Measurements from ENCODE around the gene RAB30.
"Not testable (repeated sequence)": the region's sequence is repeated elsewhere in the genome, so short reads cannot be mapped to it uniquely, and the experiment has no call there.

Gene RAB30

GRCh38 chr11:82979824-82980223 is 91.9 kb downstream of the RAB30 start:
- Histone ChIP-seq H3K9me3 (ENCODE audit: control insufficient read depth in 5 of 5, low read length in 5 of 5) (no peaks in the 10 kb centered on the region), H3K4me1 (ENCODE audit: control insufficient read depth in 5 of 5, insufficient read depth in 5 of 5, low read length in 5 of 5) (peaks cover 0 to 5% (median 3%) of the 10 kb centered on the region in 5 donors), H3K27ac (ENCODE audit: low read depth, low read length) (no peak overlapping the region), H3K36me3 (ENCODE audit: control insufficient read depth in 5 of 5, insufficient read depth in 5 of 5, low read length in 5 of 5) (peaks cover 18 to 28% (median 21%) of the 10 kb centered on the region in 5 donors), H3K4me3 (ENCODE audit: low read depth in 1 of 5, low read length in 5 of 5) (no peak overlapping the region), H3K27me3 (ENCODE audit: control insufficient read depth in 5 of 5, insufficient read depth in 4 of 5, low read length in 5 of 5) (no peaks in the 10 kb centered on the region), H3K9ac (ENCODE audit: low read length in 5 of 5) (no peak overlapping the region)

GRCh38 chr11:82978422-82979099 is 93.1 kb downstream of the RAB30 start:
- Histone ChIP-seq H3K4me1 (ENCODE audit: control insufficient read depth in 5 of 5, insufficient read depth in 5 of 5, low read length in 5 of 5) (peaks cover 0 to 5% (median 3%) of the 10 kb centered on the region in 5 donors), H3K9me3 (ENCODE audit: control insufficient read depth in 5 of 5, low read length in 5 of 5) (no peaks in the 10 kb centered on the region), H3K27me3 (ENCODE audit: control insufficient read depth in 5 of 5, insufficient read depth in 4 of 5, low read length in 5 of 5) (no peaks in the 10 kb centered on the region), H3K4me3 (ENCODE audit: low read depth in 1 of 5, low read length in 5 of 5) (no peak overlapping the region), H3K9ac (ENCODE audit: low read length in 5 of 5) (no peak overlapping the region), H3K27ac (ENCODE audit: low read depth, low read length) (no peak overlapping the region), H3K36me3 (ENCODE audit: control insufficient read depth in 5 of 5, insufficient read depth in 5 of 5, low read length in 5 of 5) (peaks cover 10 to 17% (median 15%) of the 10 kb centered on the region in 5 donors)

GRCh38 chr11:82976786-82977185 is 94.9 kb downstream of the RAB30 start:
- no peaks in the 10 kb centered on the region for H3K27me3 ChIP-seq (ENCODE audit: control insufficient read depth in 5 of 5, insufficient read depth in 4 of 5, low read length in 5 of 5)
- no peak overlapping the region for H3K27ac ChIP-seq (ENCODE audit: low read depth, low read length)
- no peak overlapping the region for H3K9ac ChIP-seq (ENCODE audit: low read length in 5 of 5)
- H3K36me3 ChIP-seq (ENCODE audit: control insufficient read depth in 5 of 5, insufficient read depth in 5 of 5, low read length in 5 of 5) = peaks cover 5 to 13% (median 6%) of the 10 kb centered on the region in 5 donors
- no peak overlapping the region for H3K4me3 ChIP-seq (ENCODE audit: low read depth in 1 of 5, low read length in 5 of 5)
- peaks cover 0 to 5% (median 3%) of the 10 kb centered on the region in 5 donors for H3K4me1 ChIP-seq (ENCODE audit: control insufficient read depth in 5 of 5, insufficient read depth in 5 of 5, low read length in 5 of 5)
- no peaks in the 10 kb centered on the region for H3K9me3 ChIP-seq (ENCODE audit: control insufficient read depth in 5 of 5, low read length in 5 of 5)

GRCh38 chr11:82975882-82976281 is 95.8 kb downstream of the RAB30 start:
- Histone ChIP-seq H3K4me1 (ENCODE audit: control insufficient read depth in 5 of 5, insufficient read depth in 5 of 5, low read length in 5 of 5) (peaks cover 0 to 5% (median 3%) of the 10 kb centered on the region in 5 donors), H3K27ac (ENCODE audit: low read depth, low read length) (no peak overlapping the region), H3K36me3 (ENCODE audit: control insufficient read depth in 5 of 5, insufficient read depth in 5 of 5, low read length in 5 of 5) (peaks cover 0 to 8% (median 0%) of the 10 kb centered on the region in 5 donors), H3K27me3 (ENCODE audit: control insufficient read depth in 5 of 5, insufficient read depth in 4 of 5, low read length in 5 of 5) (no peaks in the 10 kb centered on the region), H3K4me3 (ENCODE audit: low read depth in 1 of 5, low read length in 5 of 5) (no peak overlapping the region), H3K9me3 (ENCODE audit: control insufficient read depth in 5 of 5, low read length in 5 of 5) (no peaks in the 10 kb centered on the region), H3K9ac (ENCODE audit: low read length in 5 of 5) (no peak overlapping the region)

GRCh38 chr11:82974851-82975250 is 96.8 kb downstream of the RAB30 start:
- Histone ChIP-seq H3K9me3 (ENCODE audit: control insufficient read depth in 5 of 5, low read length in 5 of 5) (no peaks in the 10 kb centered on the region), H3K36me3 (ENCODE audit: control insufficient read depth in 5 of 5, insufficient read depth in 5 of 5, low read length in 5 of 5) (peaks cover 0 to 3% (median 0%) of the 10 kb centered on the region in 5 donors), H3K9ac (ENCODE audit: low read length in 5 of 5) (no peak overlapping the region), H3K4me3 (ENCODE audit: low read depth in 1 of 5, low read length in 5 of 5) (no peak overlapping the region), H3K4me1 (ENCODE audit: control insufficient read depth in 5 of 5, insufficient read depth in 5 of 5, low read length in 5 of 5) (peaks cover 0 to 3% (median 0%) of the 10 kb centered on the region in 5 donors), H3K27ac (ENCODE audit: low read depth, low read length) (no peak overlapping the region), H3K27me3 (ENCODE audit: control insufficient read depth in 5 of 5, insufficient read depth in 4 of 5, low read length in 5 of 5) (no peaks in the 10 kb centered on the region)

- H3K4me1 ChIP-seq (ENCODE audit: control insufficient read depth in 5 of 5, insufficient read depth in 5 of 5, low read length in 5 of 5) = no peaks in the 10 kb centered on the region
- peaks cover 0 to 3% (median 0%) of the 10 kb centered on the region in 5 donors for H3K36me3 ChIP-seq (ENCODE audit: control insufficient read depth in 5 of 5, insufficient read depth in 5 of 5, low read length in 5 of 5)
- H3K4me3 ChIP-seq (ENCODE audit: low read depth in 1 of 5, low read length in 5 of 5) = no peak overlapping the region
- no peaks in the 10 kb centered on the region for H3K27me3 ChIP-seq (ENCODE audit: control insufficient read depth in 5 of 5, insufficient read depth in 4 of 5, low read length in 5 of 5)
- H3K9me3 ChIP-seq (ENCODE audit: control insufficient read depth in 5 of 5, low read length in 5 of 5) = no peaks in the 10 kb centered on the region
- no peak overlapping the region for H3K9ac ChIP-seq (ENCODE audit: low read length in 5 of 5)
- no peak overlapping the region for H3K27ac ChIP-seq (ENCODE audit: low read depth, low read length)
These were observed 97.6 kb downstream of the RAB30 start for GRCh38 chr11:82974135-82974534.

- Histone ChIP-seq H3K9me3 (ENCODE audit: control insufficient read depth in 5 of 5, low read length in 5 of 5) (no peaks in the 10 kb centered on the region), H3K36me3 (ENCODE audit: control insufficient read depth in 5 of 5, insufficient read depth in 5 of 5, low read length in 5 of 5) (no peaks in the 10 kb centered on the region)
These were observed 99.6 kb downstream of the RAB30 start for GRCh38 chr11:82972103-82972502.

GRCh38 chr11:82971519-82971946 is 100.2 kb downstream of the RAB30 start:
- H3K4me1 ChIP-seq (ENCODE audit: control insufficient read depth in 5 of 5, insufficient read depth in 5 of 5, low read length in 5 of 5); H3K27ac ChIP-seq (ENCODE audit: low read depth, low read length); H3K27me3 ChIP-seq (ENCODE audit: control insufficient read depth in 5 of 5, insufficient read depth in 4 of 5, low read length in 5 of 5); H3K36me3 ChIP-seq (ENCODE audit: control insufficient read depth in 5 of 5, insufficient read depth in 5 of 5, low read length in 5 of 5); H3K4me3 ChIP-seq (ENCODE audit: low read depth in 1 of 5, low read length in 5 of 5); H3K9me3 ChIP-seq (ENCODE audit: control insufficient read depth in 5 of 5, low read length in 5 of 5); H3K9ac ChIP-seq (ENCODE audit: low read length in 5 of 5): not testable (repeated sequence)

More at GRCh38 chr11:82972103-82972502, 99.6 kb downstream of the RAB30 start:
- Histone ChIP-seq H3K4me1 (ENCODE audit: control insufficient read depth in 5 of 5, insufficient read depth in 5 of 5, low read length in 5 of 5) (no peaks in the 10 kb centered on the region), H3K27me3 (ENCODE audit: control insufficient read depth in 5 of 5, insufficient read depth in 4 of 5, low read length in 5 of 5) (no peaks in the 10 kb centered on the region), H3K4me3 (ENCODE audit: low read depth in 1 of 5, low read length in 5 of 5) (no peak overlapping the region), H3K27ac (ENCODE audit: low read depth, low read length) (no peak overlapping the region), H3K9ac (ENCODE audit: low read length in 5 of 5) (no peak overlapping the region)

GRCh38 chr11:82970507-82971083 is 101.1 kb downstream of the RAB30 start:
- not testable (repeated sequence) for H3K9ac ChIP-seq (ENCODE audit: low read length in 5 of 5); H3K36me3 ChIP-seq (ENCODE audit: control insufficient read depth in 5 of 5, insufficient read depth in 5 of 5, low read length in 5 of 5); H3K4me3 ChIP-seq (ENCODE audit: low read depth in 1 of 5, low read length in 5 of 5); H3K4me1 ChIP-seq (ENCODE audit: control insufficient read depth in 5 of 5, insufficient read depth in 5 of 5, low read length in 5 of 5); H3K9me3 ChIP-seq (ENCODE audit: control insufficient read depth in 5 of 5, low read length in 5 of 5); H3K27me3 ChIP-seq (ENCODE audit: control insufficient read depth in 5 of 5, insufficient read depth in 4 of 5, low read length in 5 of 5); H3K27ac ChIP-seq (ENCODE audit: low read depth, low read length)

- Histone ChIP-seq H3K9ac (ENCODE audit: low read length in 5 of 5) (no peak overlapping the region), H3K27me3 (ENCODE audit: control insufficient read depth in 5 of 5, insufficient read depth in 4 of 5, low read length in 5 of 5) (no peaks in the 10 kb centered on the region), H3K27ac (ENCODE audit: low read depth, low read length) (no peak overlapping the region), H3K4me3 (ENCODE audit: low read depth in 1 of 5, low read length in 5 of 5) (no peak overlapping the region), H3K9me3 (ENCODE audit: control insufficient read depth in 5 of 5, low read length in 5 of 5) (no peaks in the 10 kb centered on the region), H3K36me3 (ENCODE audit: control insufficient read depth in 5 of 5, insufficient read depth in 5 of 5, low read length in 5 of 5) (no peaks in the 10 kb centered on the region), H3K4me1 (ENCODE audit: control insufficient read depth in 5 of 5, insufficient read depth in 5 of 5, low read length in 5 of 5) (no peaks in the 10 kb centered on the region)
These were observed 101.9 kb downstream of the RAB30 start for GRCh38 chr11:82969811-82970210.
